A549 (cell line): ENCODE data around the gene CHD6. TPM values are rescaled to one million over a fixed set of nuclear protein-coding genes. Genes with fewer than 3 reads are reported as not detected.

Experiments
- ATAC-seq, 2 experiments: fragments of 200-7000 bp in 1 of 2; fragments of >200 bp in 1 of 2; cut with Nextera tagmentation in 1 of 2; cut with Tn5 transposase in 1 of 2; 3 replicates each; pipeline versions ENCODE4 v1.8.0 to v1.9.1; 2018 to 2020; ENCODE audit warnings: mild to moderate bottlenecking in 1 of 2, moderate library complexity in 1 of 2
- CTCF ChIA-PET: fragments of 300-600 bp; sonication (Branson Sonifier 250); formaldehyde crosslinking; extraction: SDS; loops from one replicate; lab custom pipeline; 2021; ENCODE audit warnings: antibody characterized with exemption, inconsistent platforms; lab: Yijun Ruan, JAX
- POLR2A ChIA-PET: fragments of 350-600 bp; formaldehyde crosslinking; extraction: SDS; loops from one replicate; lab custom pipeline; 2021; ENCODE audit warnings: antibody characterized with exemption, inconsistent platforms; lab: Yijun Ruan, JAX
- DNase-seq, 2 experiments: peaks; one replicate each; pipeline versions ENCODE4 v3.0.0 to v3.0.0-alpha.2; 2011 to 2016; ENCODE audit warnings: low read depth in 1 of 2, low spot score in 1 of 2
- FAIRE-seq: peaks from 2 replicates; lab custom pipeline; 2011; peaks lifted over from hg19 to GRCh38; lab: Jason Lieb, UNC
- H3K27ac ChIP-seq, 2 experiments: fragments of >200 bp; sonication (Bioruptor Twin); formaldehyde crosslinking; 3 replicates each; pipeline ENCODE4 v1.5.1; 2016 to 2017
- H3K4me1 ChIP-seq: fragments of >200 bp; sonication (Bioruptor Twin); formaldehyde crosslinking; 3 replicates; pipeline ENCODE4 v1.6.1; 2016
- H3K4me2 ChIP-seq: fragments of >200 bp; sonication (Bioruptor Twin); formaldehyde crosslinking; 3 replicates; pipeline ENCODE4 v1.6.1; 2016
- H3K4me3 ChIP-seq: fragments of >200 bp; sonication (Bioruptor Twin); formaldehyde crosslinking; 3 replicates; pipeline ENCODE4 v1.5.1; 2016
- H3K9me3 ChIP-seq: fragments of >200 bp; sonication (Bioruptor Twin); formaldehyde crosslinking; 3 replicates; pipeline ENCODE4 v1.6.1; 2016
- ATOH8 ChIP-seq: fragments of 250-450 bp; sonication (Bioruptor Pico); IDR thresholded peaks from 2 replicates; pipeline ENCODE4 v1.5.0; 2020; ENCODE audit warnings: low read depth, mild to moderate bottlenecking, moderate library complexity
- CEBPB ChIP-seq, 2 experiments: fragments of >200 bp in 1 of 2; sonication (Bioruptor Twin) in 1 of 2; formaldehyde crosslinking in 1 of 2; IDR thresholded peaks; 2 replicates each; pipeline ENCODE4 v1.6.1; 2012 to 2016
- CHD2 ChIP-seq: fragments of 150-350 bp; IDR thresholded peaks from 2 replicates; pipeline ENCODE4 v1.6.1; 2014; ENCODE audit warnings: low read length; ENCODE audit not compliant: partially characterized antibody
- CHD4 ChIP-seq: fragments of 200-600 bp; sonication (generic); IDR thresholded peaks from 2 replicates; pipeline ENCODE4 v1.6.1; 2016; ENCODE audit warnings: antibody characterized with exemption, mild to moderate bottlenecking, borderline replicate concordance
- EHMT2 ChIP-seq: fragments of 200-600 bp; sonication (generic); IDR thresholded peaks from 2 replicates; pipeline ENCODE4 v1.6.1; 2016; ENCODE audit warnings: antibody characterized with exemption, low read depth, mild to moderate bottlenecking, moderate library complexity
- FOXS1 ChIP-seq: fragments of 250-450 bp; sonication (Bioruptor Pico); IDR thresholded peaks from 2 replicates; pipeline ENCODE4 v1.5.0; 2020; ENCODE audit warnings: mild to moderate bottlenecking, moderate library complexity
- HMGXB4 ChIP-seq: fragments of 250-450 bp; sonication (Bioruptor Pico); IDR thresholded peaks from 2 replicates; pipeline ENCODE4 v1.5.0; 2021; ENCODE audit warnings: mild to moderate bottlenecking, moderate library complexity, borderline replicate concordance
- HOXB5 ChIP-seq: fragments of 250-450 bp; sonication (Bioruptor Pico); IDR thresholded peaks from 2 replicates; pipeline ENCODE4 v1.5.0; 2020; ENCODE audit warnings: mild to moderate bottlenecking, moderate library complexity
- JUNB ChIP-seq: fragments of >200 bp; sonication (Bioruptor Twin); formaldehyde crosslinking; IDR thresholded peaks from 2 replicates; pipeline ENCODE4 v1.6.1; 2016
- KDM1A ChIP-seq: fragments of 200-600 bp; sonication (generic); IDR thresholded peaks from 2 replicates; pipeline ENCODE4 v1.6.1; 2016; ENCODE audit warnings: low read depth, mild to moderate bottlenecking
- KDM5A ChIP-seq: fragments of 200-600 bp; sonication (generic); IDR thresholded peaks from 2 replicates; pipeline ENCODE4 v1.6.1; 2016; ENCODE audit warnings: antibody characterized with exemption, mild to moderate bottlenecking
- MAFK ChIP-seq: fragments of 450-650 bp; IDR thresholded peaks from 2 replicates; pipeline ENCODE4 v1.6.1; 2014; ENCODE audit not compliant: partially characterized antibody
- NPAS2 ChIP-seq: fragments of 250-450 bp; sonication (Bioruptor Pico); IDR thresholded peaks from 2 replicates; pipeline ENCODE4 v1.8.0; 2022; ENCODE audit warnings: mild to moderate bottlenecking, moderate library complexity, borderline replicate concordance
- POLR2AphosphoS2 ChIP-seq: conservative IDR thresholded peaks from 2 replicates; pipeline ENCODE4 v1.6.1; 2012; ENCODE audit warnings: low read length, improper control_type of control experiment, inconsistent platforms
- RAD21 ChIP-seq, 2 experiments: fragments of >200 bp in 1 of 2; sonication (Bioruptor Twin) in 1 of 2; formaldehyde crosslinking in 1 of 2; IDR thresholded peaks in 1 of 2; conservative IDR thresholded peaks in 1 of 2; 2 replicates in 1 of 2; 3 replicates in 1 of 2; pipeline ENCODE4 v1.6.1; 2012 to 2018; ENCODE audit warnings: inconsistent platforms in 1 of 2
- RARB ChIP-seq: fragments of 250-450 bp; sonication (Bioruptor Pico); IDR thresholded peaks from 2 replicates; pipeline ENCODE4 v1.8.0; 2021; ENCODE audit warnings: mild to moderate bottlenecking, moderate library complexity
- RFX5 ChIP-seq: fragments of 450-650 bp; IDR thresholded peaks from 2 replicates; pipeline ENCODE4 v1.7.1; 2014; ENCODE audit warnings: antibody characterized with exemption, mild to moderate bottlenecking, moderate library complexity
- SREBF2 ChIP-seq: fragments of 450-650 bp; IDR thresholded peaks from 2 replicates; pipeline ENCODE4 v1.6.1; 2014; ENCODE audit warnings: mild to moderate bottlenecking, moderate library complexity
- TP53 ChIP-seq: fragments of 250-450 bp; sonication (Bioruptor Pico); IDR thresholded peaks from 2 replicates; pipeline ENCODE4 v1.5.0; 2021; ENCODE audit warnings: mild to moderate bottlenecking, moderate library complexity
- ZC3H11A ChIP-seq: fragments of 450-650 bp; IDR thresholded peaks from 2 replicates; pipeline ENCODE4 v1.6.1; 2014; ENCODE audit warnings: antibody characterized with exemption, mild to moderate bottlenecking
- ZNF302 ChIP-seq: fragments of 250-450 bp; sonication (Bioruptor Pico); IDR thresholded peaks from 2 replicates; pipeline ENCODE4 v1.9.0; 2021; ENCODE audit warnings: inconsistent platforms, mild to moderate bottlenecking, moderate library complexity
- ZSCAN20 ChIP-seq: fragments of 250-450 bp; sonication (Bioruptor Pico); IDR thresholded peaks from 2 replicates; pipeline ENCODE4 v1.8.0; 2022; ENCODE audit warnings: mild to moderate bottlenecking, moderate library complexity
- WGBS: methylation state at CpG from one replicate; pipeline ENCODE4 v1.1.6; 2017; ENCODE audit errors: missing lambda C conversion rate; 5-methylcytosine and 5-hydroxymethylcytosine counted together
- polyA plus RNA-seq, 4 experiments: library from polyadenylated mRNA; depleted of rRNA in 3 of 4; stranded (reverse); fragments of >200 nt; fragmentation: RNase III in 1 of 4; extraction: RNeasy Plus Mini Kit Qiagen cat#74134 plus additional on column Dnase treatment in 1 of 4; gene quantifications; 2 replicates in 3 of 4; 3 replicates in 1 of 4; pipeline ENCODE4 v1.2.3, GENCODE V29; 2011 to 2017

CHD6 gene
- polyA plus RNA-seq, 2 of the 4 experiments (the other 2 are of a cell fraction) = 8.2 to 22.6 TPM

GRCh38 chr20:41600926-41601631 is 17.1 kb downstream of the CHD6 start:
- Histone ChIP-seq H3K4me2 (no peak overlapping the region), H3K4me1 (no peaks in the 10 kb centered on the region), H3K4me3 (no peak overlapping the region), H3K9me3 (peaks cover 29% of the 10 kb centered on the region), H3K27ac (no peak overlapping the region)
- CTCF ChIA-PET = no interaction called here
- 95% methylated on average over 3 of the region's 3 CpGs for WGBS
- POLR2A ChIA-PET = no interaction called here
- no peak for ATAC-seq
- FAIRE-seq = no peak
- no peak for TF ChIP-seq CHD2
- TF ChIP-seq FOXS1 (CRISPR knock-in tag) = no peak
- no peak for TF ChIP-seq NPAS2 (CRISPR knock-in tag)
- TF ChIP-seq HMGXB4 (CRISPR knock-in tag) = no peak
- TF ChIP-seq ATOH8 (CRISPR knock-in tag) = no peak
- TF ChIP-seq RAD21 (conservative IDR thresholded peaks at IDR 0.05 in 1 of 2, IDR thresholded peaks at IDR 0.05 in 1 of 2) = no peak
- no peak for TF ChIP-seq ZC3H11A
- TF ChIP-seq POLR2AphosphoS2 = no peak
- TF ChIP-seq HOXB5 (CRISPR knock-in tag) = no peak
- TF ChIP-seq RFX5 = no peak
- DNase-seq = no peak

GRCh38 chr20:41599699-41600104 is 18.5 kb downstream of the CHD6 start:
- Histone ChIP-seq H3K4me3 (no peak overlapping the region), H3K4me1 (no peaks in the 10 kb centered on the region), H3K9me3 (peaks cover 29% of the 10 kb centered on the region), H3K4me2 (no peak overlapping the region), H3K27ac (no peak overlapping the region)
- TF ChIP-seq NPAS2 (CRISPR knock-in tag) = no peak
- 0 out of 2 replicates have a peak, but pooled peaks have one; percentile 17 for TF ChIP-seq KDM1A
- WGBS = 81% methylated on average over 3 of the region's 3 CpGs
- ATAC-seq = no peak
- no peak for FAIRE-seq
- ChIA-PET CTCF (no interaction called here), POLR2A (no interaction called here)
- DNase-seq = peak in 1 of 2 experiments; percentile 17

GRCh38 chr20:41598719-41599118 is 19.5 kb downstream of the CHD6 start:
- CTCF ChIA-PET = interaction anchor here (1.2 kb wide), 1 partner anchor 139 kb away, joined by 3 read pairs; no protein-coding TSS in a partner anchor
- DNase-seq = no peak
- TF ChIP-seq RAD21 (conservative IDR thresholded peaks at IDR 0.05 in 1 of 2, IDR thresholded peaks at IDR 0.05 in 1 of 2) = no peak
- peak; percentile 87 for TF ChIP-seq MAFK
- TF ChIP-seq SREBF2 = no peak
- TF ChIP-seq, all 56 proteins: peak for 1
- POLR2A ChIA-PET = no interaction called here
- Histone ChIP-seq H3K4me3 (no peak overlapping the region), H3K27ac (no peak overlapping the region), H3K4me1 (no peaks in the 10 kb centered on the region), H3K4me2 (no peak overlapping the region), H3K9me3 (peaks cover 29% of the 10 kb centered on the region)
- WGBS = 95% methylated on average over 6 of the region's 6 CpGs
- ATAC-seq (no peak), FAIRE-seq (no peak)

- no peaks in the 10 kb centered on the region; the same call in 2 of the 3 replicates for H3K4me1 ChIP-seq
- no peak overlapping the region for H3K4me3 ChIP-seq
- no peak for FAIRE-seq
- DNase-seq = no peak
- H3K9me3 ChIP-seq = peaks cover 12% of the 10 kb centered on the region
- ChIA-PET CTCF (no interaction called here), POLR2A (no interaction called here)
- no peak overlapping the region for H3K4me2 ChIP-seq
- ATAC-seq = no peak
- WGBS = 84% methylated on average over 8 of the region's 8 CpGs
- no peak overlapping the region for H3K27ac ChIP-seq
- TF ChIP-seq KDM5A (no peak), ZNF302 (CRISPR knock-in tag) (no peak), ZSCAN20 (CRISPR knock-in tag) (no peak), NPAS2 (CRISPR knock-in tag) (no peak), CEBPB (IDR thresholded peaks at IDR 0.05) (no peak), JUNB (no peak), RARB (CRISPR knock-in tag) (no peak), MAFK (no peak), TP53 (CRISPR knock-in tag) (no peak), EHMT2 (no peak), CHD4 (no peak), HMGXB4 (CRISPR knock-in tag) (no peak)
These were observed 23.5 kb downstream of the CHD6 start for GRCh38 chr20:41594514-41595322.
